Testis (tissue), 3 donors: ENCODE data around the gene SLX4IP. TPM values are rescaled to one million over a fixed set of nuclear protein-coding genes. Genes with fewer than 3 reads are reported as not detected.

Source experiments
- DNase-seq: peaks from one replicate; pipeline ENCODE4 v3.0.0-alpha.2; 2019
- H3K27ac ChIP-seq, 2 donors: fragments of 200-600 bp; sonication (generic); one replicate each; pipeline ENCODE4 v1.5.1; 2019
- H3K27me3 ChIP-seq: fragments of 200-600 bp; sonication (generic); one replicate; pipeline ENCODE4 v1.5.1; 2019
- H3K36me3 ChIP-seq: fragments of 200-600 bp; sonication (generic); one replicate; pipeline ENCODE4 v1.5.1; 2017; ENCODE audit warnings: low read depth; ENCODE audit errors: missing control alignments
- H3K4me1 ChIP-seq: fragments of 200-600 bp; sonication (generic); one replicate; pipeline ENCODE4 v1.5.1; 2019
- H3K4me3 ChIP-seq, 2 donors: fragments of 200-600 bp; sonication (generic); one replicate each; pipeline ENCODE4 v1.5.1; 2017 to 2019
- H3K9me3 ChIP-seq: fragments of 200-600 bp; sonication (generic); one replicate; pipeline ENCODE4 v1.5.1; 2017
- POLR2A ChIP-seq: fragments of 450-650 bp; IDR thresholded peaks from one replicate; pipeline ENCODE4 v1.6.1; 2017; ENCODE audit warnings: antibody characterized with exemption, mild to moderate bottlenecking, moderate library complexity
- WGBS, 2 donors: methylation state at CpG; one replicate each; pipeline ENCODE4 v1.1.5; 2018; 5-methylcytosine and 5-hydroxymethylcytosine counted together
- intact Hi-C: fragments of 100-400 bp; cut with DNase I; formaldehyde crosslinking; loops from one replicate; pipeline ENCODE4 v1.15.1; 2023; ENCODE audit warnings: low total_unique reads
- polyA plus RNA-seq: library from polyadenylated mRNA; stranded (reverse); fragments of 350-450 nt; fragmentation: Illumina TruSeq; extraction: RNeasy Lipid Tissue Mini Kit (QIAGEN cat#74804); gene quantifications from one replicate; pipeline ENCODE4 v1.2.3, GENCODE V29; 2014; ENCODE audit warnings: low read depth, low replicate concordance; ENCODE audit not compliant: insufficient read depth
- total RNA-seq, 2 donors: library from RNA; depleted of rRNA; stranded (reverse); fragments of >200 nt; gene quantifications; one replicate each; pipeline ENCODE4 v1.2.3, GENCODE V29; 2016
- TF ChIP-seq, protein P1 (sequence below), 3 experiments: fragments of 450-650 bp in 2 of 3; fragments of 200-600 bp in 1 of 3; sonication (generic) in 1 of 3; IDR thresholded peaks; one replicate each; pipeline ENCODE4 v1.5.1; 2016 to 2019; ENCODE audit warnings: antibody characterized with exemption in 3 of 3, mild to moderate bottlenecking in 2 of 3, moderate library complexity in 1 of 3

Gene SLX4IP
- total and polyA plus RNA-seq, 3 donors from 2014 or later, result 3.8 to 10.8 (median 9.7) TPM

DNA sequence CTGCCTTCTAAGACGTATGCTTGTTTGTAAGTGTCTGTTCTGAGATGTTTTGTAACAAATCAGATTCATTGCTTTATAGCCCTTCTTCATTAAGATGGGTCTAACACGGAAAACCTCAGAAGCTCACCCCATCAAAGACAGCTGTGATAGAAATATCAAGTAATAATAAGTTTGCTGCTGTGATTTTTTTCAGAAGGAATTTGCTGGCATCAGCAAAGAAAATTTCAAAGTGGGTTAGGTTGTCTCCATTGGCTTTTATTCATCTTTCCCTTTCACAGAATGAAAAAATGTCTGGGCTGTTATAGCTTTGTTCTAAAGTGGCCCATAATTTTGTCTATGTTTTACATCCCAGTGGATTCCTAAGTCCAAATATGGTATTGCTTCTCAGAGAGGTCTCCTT is 81.4 kb downstream of the SLX4IP start:
- TF ChIP-seq, protein P1, sequence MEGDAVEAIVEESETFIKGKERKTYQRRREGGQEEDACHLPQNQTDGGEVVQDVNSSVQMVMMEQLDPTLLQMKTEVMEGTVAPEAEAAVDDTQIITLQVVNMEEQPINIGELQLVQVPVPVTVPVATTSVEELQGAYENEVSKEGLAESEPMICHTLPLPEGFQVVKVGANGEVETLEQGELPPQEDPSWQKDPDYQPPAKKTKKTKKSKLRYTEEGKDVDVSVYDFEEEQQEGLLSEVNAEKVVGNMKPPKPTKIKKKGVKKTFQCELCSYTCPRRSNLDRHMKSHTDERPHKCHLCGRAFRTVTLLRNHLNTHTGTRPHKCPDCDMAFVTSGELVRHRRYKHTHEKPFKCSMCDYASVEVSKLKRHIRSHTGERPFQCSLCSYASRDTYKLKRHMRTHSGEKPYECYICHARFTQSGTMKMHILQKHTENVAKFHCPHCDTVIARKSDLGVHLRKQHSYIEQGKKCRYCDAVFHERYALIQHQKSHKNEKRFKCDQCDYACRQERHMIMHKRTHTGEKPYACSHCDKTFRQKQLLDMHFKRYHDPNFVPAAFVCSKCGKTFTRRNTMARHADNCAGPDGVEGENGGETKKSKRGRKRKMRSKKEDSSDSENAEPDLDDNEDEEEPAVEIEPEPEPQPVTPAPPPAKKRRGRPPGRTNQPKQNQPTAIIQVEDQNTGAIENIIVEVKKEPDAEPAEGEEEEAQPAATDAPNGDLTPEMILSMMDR (IDR thresholded peaks at IDR 0.05), result no peak
- no peak for TF ChIP-seq POLR2A
- peaks cover 12% of the 10 kb centered on the region for H3K4me1 ChIP-seq
- DNase-seq, result no peak
- no peak overlapping the region for H3K4me3 ChIP-seq
- H3K9me3 ChIP-seq, result no peaks in the 10 kb centered on the region
- intact Hi-C loops, result no loop called here
- H3K27ac ChIP-seq, result no peak overlapping the region
- WGBS, 2 donors, result 40 to 42% methylated on average over 2 of the region's 2 CpGs
- H3K36me3 ChIP-seq, result no peaks in the 10 kb centered on the region
- H3K27me3 ChIP-seq, result no peaks in the 10 kb centered on the region

DNA sequence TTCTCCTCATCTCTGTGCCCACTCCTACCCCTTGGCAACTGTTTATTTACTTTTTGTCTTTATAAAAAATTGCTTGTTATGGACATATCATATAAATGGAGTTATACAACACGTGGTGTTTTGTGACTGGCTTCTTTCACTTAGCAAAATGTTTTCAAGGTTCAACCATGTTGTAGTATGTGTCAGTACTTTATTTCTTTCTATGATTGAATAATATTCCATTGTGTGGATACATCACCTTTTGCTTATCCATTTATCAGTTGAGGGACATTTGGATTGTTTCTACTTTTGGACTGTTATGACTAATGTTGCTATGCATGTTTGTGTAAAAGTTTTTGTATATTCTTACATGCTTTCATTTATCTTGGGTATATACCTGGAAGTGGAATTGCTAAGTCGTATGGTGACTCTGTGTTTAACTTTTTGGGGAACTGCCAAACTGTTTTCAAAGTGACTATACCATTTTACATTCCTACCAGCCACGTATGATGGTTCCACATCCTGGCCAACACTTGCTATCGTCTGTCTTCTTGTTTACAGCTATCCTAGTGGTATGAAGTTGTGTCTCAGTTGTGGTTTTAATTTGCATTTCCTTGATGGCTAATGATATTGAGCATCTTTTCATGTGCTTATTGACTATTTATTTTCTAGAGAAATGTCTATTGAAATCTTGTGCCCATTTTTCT is 84.4 kb downstream of the SLX4IP start:
- Histone ChIP-seq H3K36me3 (no peaks in the 10 kb centered on the region), H3K4me1 (peaks cover 2% of the 10 kb centered on the region), H3K9me3 (no peaks in the 10 kb centered on the region), H3K4me3 (no peak overlapping the region), H3K27me3 (no peaks in the 10 kb centered on the region), H3K27ac (no peak overlapping the region)
- DNase-seq, result no peak
- no peak for TF ChIP-seq POLR2A
- TF ChIP-seq, protein P1 (IDR thresholded peaks at IDR 0.05), result no peak
- WGBS, 2 donors, result 77 to 91% methylated on average over 4 of the region's 4 CpGs
- intact Hi-C loops, result no loop called here

DNA sequence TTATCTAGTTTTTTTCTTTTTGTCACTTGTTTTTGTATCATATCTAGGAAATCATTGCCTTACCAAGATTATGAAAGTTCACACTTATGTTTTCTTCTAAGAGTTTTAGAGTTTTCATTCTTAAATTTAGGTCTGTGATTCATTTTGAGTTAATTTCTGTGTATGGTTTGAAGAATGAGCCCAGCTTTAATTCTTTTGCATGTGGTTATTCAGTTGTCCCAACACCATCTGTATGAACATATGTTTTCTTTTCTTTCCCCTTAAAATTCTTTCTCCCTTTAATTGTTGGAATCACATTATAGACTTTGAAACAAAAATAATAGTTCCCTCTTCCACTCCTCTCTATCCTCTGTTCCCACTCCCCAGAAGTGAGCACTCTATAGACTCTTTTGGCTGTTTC is 85.4 kb downstream of the SLX4IP start:
- DNase-seq, result no peak
- no peak overlapping the region for H3K27ac ChIP-seq
- no peaks in the 10 kb centered on the region for H3K36me3 ChIP-seq
- no peak overlapping the region for H3K4me3 ChIP-seq
- H3K9me3 ChIP-seq, result no peaks in the 10 kb centered on the region
- TF ChIP-seq, protein P1 (IDR thresholded peaks at IDR 0.05), result no peak
- TF ChIP-seq POLR2A, result no peak
- no peaks in the 10 kb centered on the region for H3K4me1 ChIP-seq
- H3K27me3 ChIP-seq, result no peaks in the 10 kb centered on the region
- intact Hi-C loops, result no loop called here

DNA sequence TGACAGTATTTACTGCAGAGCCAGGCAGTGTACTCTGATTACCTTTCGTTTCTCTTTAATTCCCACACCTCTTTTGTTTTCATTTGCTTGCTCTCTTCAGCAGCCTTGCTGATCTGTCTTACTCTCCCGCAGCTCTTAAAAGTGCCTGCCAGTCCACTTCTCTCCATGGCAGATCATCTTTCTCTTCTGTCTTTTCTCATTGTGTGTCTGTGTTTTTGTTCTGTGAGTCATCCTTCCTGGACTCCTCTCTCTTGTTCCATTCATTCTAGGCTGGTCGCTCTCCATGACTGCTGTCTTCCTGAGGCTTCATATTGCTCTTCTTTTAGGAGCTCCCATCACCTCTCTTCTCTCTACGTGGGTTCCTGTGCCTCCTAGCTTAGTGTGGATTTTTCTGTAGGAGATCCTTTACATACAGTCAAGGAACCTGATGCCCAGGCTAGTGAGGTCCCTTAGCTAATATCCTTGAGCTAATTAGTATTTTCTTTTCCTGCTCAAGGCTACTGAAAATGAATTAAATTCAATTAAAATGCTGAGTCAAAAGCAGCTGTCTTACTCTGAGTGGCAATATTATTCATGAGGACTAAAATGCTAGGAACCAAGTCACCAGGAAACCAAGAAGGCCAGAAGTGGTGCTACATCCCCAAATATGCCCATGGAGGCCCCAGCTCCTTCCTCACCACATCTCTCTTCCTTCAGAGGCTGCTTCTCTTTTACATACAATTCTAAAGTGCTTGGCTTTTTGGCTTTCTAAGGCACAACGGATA is 86.1 kb downstream of the SLX4IP start:
- DNase-seq, result no peak
- Histone ChIP-seq H3K9me3 (no peaks in the 10 kb centered on the region), H3K4me1 (no peaks in the 10 kb centered on the region), H3K27me3 (no peaks in the 10 kb centered on the region), H3K4me3 (no peak overlapping the region), H3K36me3 (no peaks in the 10 kb centered on the region), H3K27ac (no peak overlapping the region)
- 67 to 81% methylated on average over 5 of the region's 5 CpGs for WGBS, 2 donors
- intact Hi-C loops, result no loop called here
- TF ChIP-seq POLR2A, result no peak
- TF ChIP-seq, protein P1 (IDR thresholded peaks at IDR 0.05), result no peak

DNA sequence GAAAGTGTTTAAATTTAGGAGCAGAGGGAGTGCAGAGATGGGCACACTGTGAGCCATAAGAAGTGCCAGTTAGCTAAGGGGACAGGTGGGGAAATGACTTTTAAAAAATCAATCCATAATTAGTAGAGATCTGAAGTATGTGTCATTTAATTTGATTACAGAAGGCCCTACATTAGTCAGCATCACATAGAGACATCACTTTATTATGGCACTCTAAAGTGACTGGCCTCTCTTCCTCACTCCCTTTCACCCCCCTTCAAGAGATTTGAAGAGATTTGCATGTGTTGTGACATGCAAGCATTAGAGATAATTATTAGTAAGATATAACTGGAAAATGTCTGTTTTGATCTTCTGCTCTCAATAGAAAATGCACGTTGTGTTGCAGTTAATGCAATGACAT is 86.7 kb downstream of the SLX4IP start:
- Histone ChIP-seq H3K27me3 (no peaks in the 10 kb centered on the region), H3K36me3 (no peaks in the 10 kb centered on the region), H3K4me1 (no peaks in the 10 kb centered on the region), H3K9me3 (no peaks in the 10 kb centered on the region), H3K27ac (no peak overlapping the region), H3K4me3 (no peak overlapping the region)
- no peak for DNase-seq
- intact Hi-C loops, result no loop called here
- TF ChIP-seq, protein P1 (IDR thresholded peaks at IDR 0.05), result no peak
- no peak for TF ChIP-seq POLR2A
- 79 to 83% methylated on average over 1 of the region's 1 CpG for WGBS, 2 donors
